Neutrophil (primary cell): Measurements from ENCODE around the gene DNHD1.

Experiments used
- H3K27ac ChIP-seq: fragments of 200-600 bp; sonication (generic); 2 replicates; pipeline ENCODE4 v1.5.1; 2016; ENCODE audit warnings: mild to moderate bottlenecking, moderate library complexity
- H3K27me3 ChIP-seq: fragments of 200-600 bp; sonication (generic); 2 replicates; pipeline ENCODE4 v1.6.0; 2016; ENCODE audit warnings: mild to moderate bottlenecking
- H3K36me3 ChIP-seq: fragments of 200-600 bp; sonication (generic); 2 replicates; pipeline ENCODE4 v1.5.1; 2017
- H3K4me1 ChIP-seq, 2 experiments: fragments of 200-600 bp in 1 of 2; sonication (generic) in 1 of 2; 1 replicate in 1 of 2; 2 replicates in 1 of 2; pipeline versions ENCODE4 v1.5.1 to v1.6.1; 2013 to 2016; ENCODE audit warnings: low read depth in 1 of 2, low read length in 1 of 2, mild to moderate bottlenecking in 1 of 2, moderate library complexity in 1 of 2; ENCODE audit not compliant: control insufficient read depth in 1 of 2, insufficient read depth in 1 of 2
- H3K4me3 ChIP-seq, 2 experiments: fragments of 200-600 bp in 1 of 2; sonication (generic) in 1 of 2; 1 replicate in 1 of 2; 2 replicates in 1 of 2; pipeline ENCODE4 v1.5.1; 2013 to 2016; ENCODE audit warnings: low read depth in 1 of 2, low read length in 1 of 2, mild to moderate bottlenecking in 1 of 2, moderate library complexity in 1 of 2
- H3K9me3 ChIP-seq: fragments of 200-600 bp; sonication (generic); 2 replicates; pipeline ENCODE4 v1.5.1; 2016
- TF ChIP-seq, protein P1 (sequence below): fragments of 200-600 bp; sonication (generic); IDR thresholded peaks from 2 replicates; pipeline ENCODE4 v1.5.1; 2016; ENCODE audit warnings: antibody characterized with exemption

Gene DNHD1

DNA sequence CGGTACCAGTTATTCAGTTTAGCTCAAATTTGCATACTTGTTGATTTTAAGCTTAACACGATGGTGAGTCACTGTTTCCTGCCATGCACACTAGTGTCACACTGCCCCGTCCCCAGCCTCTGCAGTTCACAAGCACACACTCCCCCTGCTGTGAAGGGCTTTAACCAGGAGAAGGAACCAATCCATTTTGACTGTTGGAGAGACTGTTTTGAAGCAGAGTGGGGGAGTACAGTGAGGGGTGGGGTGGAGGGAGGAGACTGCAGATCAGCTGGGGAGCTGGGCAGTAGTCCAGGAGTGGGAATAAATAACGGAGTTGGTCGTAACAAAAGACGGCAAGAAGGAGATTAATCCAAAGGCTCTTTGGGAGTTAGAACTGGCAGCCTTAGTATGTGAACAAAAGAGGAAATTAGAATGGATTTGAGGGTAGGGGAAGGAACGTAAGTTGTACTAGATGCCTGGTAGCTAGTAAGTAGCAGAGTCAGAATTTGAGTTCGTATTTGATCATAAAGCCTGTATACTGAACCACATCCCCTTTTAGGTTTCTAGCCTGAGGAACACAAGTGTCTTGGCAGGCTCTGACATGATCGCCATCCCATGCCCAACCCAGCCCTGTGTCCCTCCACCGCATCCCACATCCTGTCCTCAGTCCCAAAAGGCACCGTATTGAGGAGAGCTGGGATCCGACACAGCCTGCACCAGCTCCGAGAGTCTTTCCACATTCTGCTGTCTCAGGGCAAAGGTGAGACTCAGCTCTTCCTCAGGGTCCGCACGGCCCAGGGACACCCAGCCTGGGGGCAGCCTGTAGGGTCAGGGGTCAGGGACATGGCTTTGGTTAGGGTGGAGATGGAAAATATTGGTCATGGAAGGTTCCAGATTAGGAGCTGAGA is 121.3 kb downstream of the DNHD1 start:
- TF ChIP-seq, protein P1, sequence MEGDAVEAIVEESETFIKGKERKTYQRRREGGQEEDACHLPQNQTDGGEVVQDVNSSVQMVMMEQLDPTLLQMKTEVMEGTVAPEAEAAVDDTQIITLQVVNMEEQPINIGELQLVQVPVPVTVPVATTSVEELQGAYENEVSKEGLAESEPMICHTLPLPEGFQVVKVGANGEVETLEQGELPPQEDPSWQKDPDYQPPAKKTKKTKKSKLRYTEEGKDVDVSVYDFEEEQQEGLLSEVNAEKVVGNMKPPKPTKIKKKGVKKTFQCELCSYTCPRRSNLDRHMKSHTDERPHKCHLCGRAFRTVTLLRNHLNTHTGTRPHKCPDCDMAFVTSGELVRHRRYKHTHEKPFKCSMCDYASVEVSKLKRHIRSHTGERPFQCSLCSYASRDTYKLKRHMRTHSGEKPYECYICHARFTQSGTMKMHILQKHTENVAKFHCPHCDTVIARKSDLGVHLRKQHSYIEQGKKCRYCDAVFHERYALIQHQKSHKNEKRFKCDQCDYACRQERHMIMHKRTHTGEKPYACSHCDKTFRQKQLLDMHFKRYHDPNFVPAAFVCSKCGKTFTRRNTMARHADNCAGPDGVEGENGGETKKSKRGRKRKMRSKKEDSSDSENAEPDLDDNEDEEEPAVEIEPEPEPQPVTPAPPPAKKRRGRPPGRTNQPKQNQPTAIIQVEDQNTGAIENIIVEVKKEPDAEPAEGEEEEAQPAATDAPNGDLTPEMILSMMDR, result no peak
- no peaks in the 10 kb centered on the region for H3K27me3 ChIP-seq
- peak overlapping the region; percentile 98 for H3K27ac ChIP-seq
- peaks cover 32 to 38% of the 10 kb centered on the region in 2 experiments for H3K4me1 ChIP-seq
- H3K9me3 ChIP-seq, result no peaks in the 10 kb centered on the region
- H3K4me3 ChIP-seq, result peak overlapping the region; percentile 75 to 93
- peaks cover 28% of the 10 kb centered on the region for H3K36me3 ChIP-seq

DNA sequence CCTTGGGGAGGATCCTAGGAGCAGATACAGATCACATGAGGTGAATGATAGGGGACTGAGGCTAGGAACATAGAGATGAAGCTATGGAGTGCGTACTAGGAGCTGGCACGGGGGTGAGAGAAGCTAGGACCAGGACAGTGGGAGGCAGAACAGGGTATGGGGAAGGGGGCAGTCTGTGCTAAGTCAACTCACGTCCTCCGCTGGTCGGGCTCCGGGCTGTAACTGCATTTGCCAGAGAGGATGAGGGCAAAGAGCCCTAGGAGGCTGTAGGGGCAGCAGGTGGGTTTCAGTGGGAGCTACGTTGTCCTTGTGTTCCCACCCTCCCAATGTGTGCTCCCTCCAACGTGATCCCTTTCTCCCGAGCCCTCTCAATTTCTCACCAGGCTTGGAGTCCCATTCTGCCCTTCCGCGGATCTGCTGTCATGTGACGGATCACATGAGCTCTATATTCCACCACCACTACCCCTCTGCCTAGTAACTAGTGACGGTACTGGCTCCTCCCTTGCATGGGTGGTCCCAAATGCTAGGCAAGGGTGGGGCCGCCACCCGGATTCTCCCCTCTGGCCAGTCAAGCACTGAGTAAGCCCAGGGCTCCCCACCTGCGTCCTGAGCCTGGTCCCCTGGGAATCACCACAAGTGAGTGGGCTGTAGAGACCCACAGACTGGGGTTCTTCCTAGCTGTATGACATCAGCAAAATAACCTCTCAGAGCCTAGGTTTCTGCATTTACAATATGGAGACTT is 122.1 kb downstream of the DNHD1 start, which contains the start of gene TPP1:
Gene TPP1, minus strand, starts transcription at position 419 of the 742 bp plus-strand sequence. Its CDS starts 22 bp downstream, at position 397.
- Histone ChIP-seq H3K27ac (peak within 1 kb of the TSS; percentile 98), H3K36me3 (peaks cover 26% of the 10 kb centered on the region), H3K27me3 (no peaks in the 10 kb centered on the region), H3K9me3 (no peaks in the 10 kb centered on the region), H3K4me3 (peak within 1 kb of the TSS; percentile 75 to 93), H3K4me1 (peaks cover 31 to 35% of the 10 kb centered on the region in 2 experiments)
- TF ChIP-seq, protein P1, result no peak

DNA sequence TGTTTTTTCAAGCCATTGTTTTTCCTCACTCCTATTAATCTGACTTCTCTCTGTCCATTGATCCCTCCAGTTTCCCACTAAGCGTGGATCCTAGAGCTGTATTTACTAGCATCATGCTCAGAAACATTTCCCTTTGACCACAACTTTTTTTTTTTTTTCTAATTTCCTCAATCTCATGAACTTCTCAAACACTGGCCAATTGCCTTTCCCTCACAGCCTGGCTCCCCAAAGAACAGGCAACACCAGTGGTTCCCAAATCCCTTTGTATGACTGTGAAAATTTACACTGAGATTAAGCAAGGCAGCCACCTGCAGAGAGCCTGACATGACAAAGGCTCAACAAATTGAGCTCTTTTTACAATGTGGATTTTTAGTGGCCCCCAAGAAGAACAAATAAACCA is 123.6 kb downstream of the DNHD1 start:
- Histone ChIP-seq H3K36me3 (peaks cover 11% of the 10 kb centered on the region), H3K27ac (no peak overlapping the region)
- TF ChIP-seq, protein P1, result no peak

More for the DNA sequence above, 123.6 kb downstream of the DNHD1 start:
- Histone ChIP-seq H3K27me3 (no peaks in the 10 kb centered on the region), H3K4me3 (no peak overlapping the region), H3K4me1 (peaks cover 31 to 35% of the 10 kb centered on the region in 2 experiments), H3K9me3 (no peaks in the 10 kb centered on the region)
